Mucosa of stomach (tissue), 1 donor: ENCODE results near the gene ATG10.
"Not testable (repeated sequence)": the region's sequence is repeated elsewhere in the genome, so short reads cannot be mapped to it uniquely, and the experiment has no call there.

ENCODE experiments used
- H3K27me3 ChIP-seq: one replicate; pipeline ENCODE4 v1.7.0; 2013; ENCODE audit warnings: mild to moderate bottlenecking, low read length; ENCODE audit not compliant: control insufficient read depth, insufficient read depth
- H3K36me3 ChIP-seq: one replicate; pipeline ENCODE4 v1.7.0; 2013; ENCODE audit warnings: low read length; ENCODE audit not compliant: control insufficient read depth, insufficient read depth
- H3K4me1 ChIP-seq: one replicate; pipeline ENCODE4 v1.7.0; 2013; ENCODE audit warnings: mild to moderate bottlenecking, low read length; ENCODE audit not compliant: control insufficient read depth, insufficient read depth
- H3K4me3 ChIP-seq: one replicate; pipeline ENCODE4 v1.7.0; 2013; ENCODE audit warnings: low read length
- H3K9ac ChIP-seq: one replicate; pipeline ENCODE4 v1.7.0; 2013; ENCODE audit warnings: mild to moderate bottlenecking, low read length, moderate library complexity
- H3K9me3 ChIP-seq: one replicate; pipeline ENCODE4 v1.7.0; 2013; ENCODE audit warnings: mild to moderate bottlenecking, low read length, moderate library complexity; ENCODE audit not compliant: control insufficient read depth
- donor health status: Pancreatic carcinoma.

ATG10 gene

DNA sequence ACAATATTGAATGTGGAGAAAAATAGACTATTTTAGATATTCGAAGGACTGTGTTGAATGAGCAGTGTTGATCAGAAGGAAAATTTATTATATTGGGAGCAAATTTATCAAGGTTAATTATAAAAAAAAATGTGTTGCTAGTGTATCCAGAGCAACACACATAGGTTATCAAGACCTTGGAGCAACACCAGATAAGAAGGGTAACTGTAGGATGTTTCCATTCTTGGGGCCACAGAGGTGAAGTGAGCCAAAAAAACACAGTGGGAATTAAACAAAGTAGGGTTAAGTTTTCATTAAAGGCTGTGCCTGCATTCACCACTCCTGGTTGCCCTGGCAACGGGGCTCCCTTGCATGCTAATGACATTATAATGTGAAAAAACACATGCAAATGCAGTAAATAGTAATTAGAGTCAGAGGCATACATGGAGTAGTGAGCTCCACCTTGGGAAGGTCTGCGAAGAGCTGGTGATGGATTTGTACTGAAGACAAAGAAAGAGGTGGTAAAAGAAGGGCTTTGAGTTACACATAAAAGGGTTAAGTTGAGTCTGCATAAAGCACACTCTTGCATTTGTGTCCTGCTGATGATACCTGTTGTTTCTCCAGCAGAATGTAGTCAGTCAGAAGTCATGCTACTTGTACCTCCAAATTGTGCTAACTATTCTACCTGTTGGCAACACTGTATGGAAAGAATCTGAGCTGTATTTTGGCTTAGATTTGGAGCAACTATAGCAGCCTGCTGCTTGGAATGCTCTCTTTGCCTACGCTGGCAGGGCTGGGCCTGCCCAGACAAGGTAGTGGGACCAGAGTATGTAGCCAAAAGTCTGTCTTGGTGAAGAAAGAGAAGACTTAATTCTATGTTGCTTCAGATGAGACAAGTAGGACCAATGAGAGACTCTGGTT, 59.6 kb downstream of the ATG10 start:
- no peaks in the 10 kb centered on the region for H3K36me3 ChIP-seq
- no peaks in the 10 kb centered on the region for H3K9me3 ChIP-seq
- no peaks in the 10 kb centered on the region for H3K4me1 ChIP-seq

DNA sequence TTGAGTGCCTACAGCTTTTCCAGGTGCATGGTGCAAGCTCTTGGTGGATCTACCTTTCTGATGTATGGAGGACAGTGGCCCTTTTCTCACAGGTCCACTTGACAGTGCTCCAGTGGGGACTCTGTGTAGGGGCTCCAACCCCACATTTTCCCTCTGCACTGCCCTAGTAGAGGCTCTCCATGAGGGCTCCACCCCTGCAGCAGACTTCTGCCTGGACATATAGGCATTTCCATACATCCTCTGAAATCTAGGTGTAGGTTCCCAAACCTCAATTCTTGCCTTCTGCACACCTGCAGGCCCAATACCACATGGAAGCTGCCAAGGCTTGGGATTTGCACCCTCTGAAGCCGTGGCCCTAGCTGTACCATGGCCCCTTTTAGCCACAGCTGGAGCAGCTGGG, 71.1 kb downstream of the ATG10 start:
- H3K4me1 ChIP-seq, H3K36me3 ChIP-seq, H3K27me3 ChIP-seq, H3K9me3 ChIP-seq, H3K4me3 ChIP-seq, H3K9ac ChIP-seq: not testable (repeated sequence)

More for the DNA sequence above, 59.6 kb downstream of the ATG10 start:
- Histone ChIP-seq H3K4me3 (no peak overlapping the region), H3K9ac (no peak overlapping the region), H3K27me3 (no peaks in the 10 kb centered on the region)

DNA sequence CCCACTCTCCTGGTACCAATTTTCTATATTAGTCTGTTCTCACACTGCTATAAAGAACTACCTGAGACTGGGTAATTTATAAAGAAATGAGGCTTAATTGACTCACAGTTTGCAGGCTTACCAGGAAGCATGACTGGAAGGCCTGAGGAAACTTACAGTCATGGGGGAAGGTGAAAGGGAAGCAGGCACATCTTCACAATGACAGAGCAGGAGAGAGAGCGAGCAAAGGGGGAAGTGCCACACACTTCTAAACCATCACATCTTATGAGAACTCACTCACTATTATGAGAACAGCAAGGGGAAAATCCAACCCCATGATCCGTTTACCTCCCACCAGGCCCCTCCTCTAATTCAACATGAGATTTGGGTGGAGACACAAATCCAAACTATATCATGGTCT, 72.2 kb downstream of the ATG10 start:
- Histone ChIP-seq H3K4me3 (no peak overlapping the region), H3K9ac (no peak overlapping the region), H3K36me3 (no peaks in the 10 kb centered on the region)

GRCh38 chr5:82045554-82046275, 73.9 kb downstream of the ATG10 start:
- no peak overlapping the region for H3K9ac ChIP-seq
- no peaks in the 10 kb centered on the region for H3K36me3 ChIP-seq
- H3K9me3 ChIP-seq, result no peaks in the 10 kb centered on the region
- no peaks in the 10 kb centered on the region for H3K4me1 ChIP-seq
- no peaks in the 10 kb centered on the region for H3K27me3 ChIP-seq
- no peak overlapping the region for H3K4me3 ChIP-seq

More for the DNA sequence above, 72.2 kb downstream of the ATG10 start:
- no peaks in the 10 kb centered on the region for H3K27me3 ChIP-seq
- H3K4me1 ChIP-seq, result no peaks in the 10 kb centered on the region
- H3K9me3 ChIP-seq, result no peaks in the 10 kb centered on the region

DNA sequence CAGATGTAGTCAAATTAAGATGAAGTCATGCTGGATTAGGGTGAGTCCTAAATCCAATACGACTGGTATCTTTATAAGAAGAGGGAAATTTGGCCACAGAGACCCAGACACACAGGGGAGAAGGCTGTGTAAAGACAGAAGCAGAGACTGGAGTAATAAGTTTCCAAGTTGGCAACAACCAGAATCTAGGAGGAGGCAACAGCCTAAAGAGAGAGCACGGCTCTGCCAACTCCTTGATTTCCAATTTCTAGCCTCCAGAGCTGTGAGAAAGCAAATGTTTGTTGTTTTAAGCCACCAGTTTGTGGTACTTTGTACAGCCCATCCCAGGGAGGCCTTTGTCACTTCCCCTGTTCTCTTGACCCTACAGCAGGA, 74.4 kb downstream of the ATG10 start:
- Histone ChIP-seq H3K4me1 (no peaks in the 10 kb centered on the region), H3K9ac (no peak overlapping the region), H3K27me3 (no peaks in the 10 kb centered on the region), H3K4me3 (no peak overlapping the region), H3K36me3 (no peaks in the 10 kb centered on the region), H3K9me3 (no peaks in the 10 kb centered on the region)

GRCh38 chr5:82050955-82051354, 79.1 kb downstream of the ATG10 start:
- Histone ChIP-seq H3K4me1 (no peaks in the 10 kb centered on the region), H3K9me3 (no peaks in the 10 kb centered on the region), H3K27me3 (no peaks in the 10 kb centered on the region), H3K9ac (no peak overlapping the region), H3K4me3 (no peak overlapping the region), H3K36me3 (no peaks in the 10 kb centered on the region)

GRCh38 chr5:82054004-82054710, 82.3 kb downstream of the ATG10 start:
- H3K4me3 ChIP-seq, result no peak overlapping the region
- no peaks in the 10 kb centered on the region for H3K27me3 ChIP-seq
- no peak overlapping the region for H3K9ac ChIP-seq
- H3K36me3 ChIP-seq, result no peaks in the 10 kb centered on the region
- H3K4me1 ChIP-seq, result no peaks in the 10 kb centered on the region
- H3K9me3 ChIP-seq, result no peaks in the 10 kb centered on the region

DNA sequence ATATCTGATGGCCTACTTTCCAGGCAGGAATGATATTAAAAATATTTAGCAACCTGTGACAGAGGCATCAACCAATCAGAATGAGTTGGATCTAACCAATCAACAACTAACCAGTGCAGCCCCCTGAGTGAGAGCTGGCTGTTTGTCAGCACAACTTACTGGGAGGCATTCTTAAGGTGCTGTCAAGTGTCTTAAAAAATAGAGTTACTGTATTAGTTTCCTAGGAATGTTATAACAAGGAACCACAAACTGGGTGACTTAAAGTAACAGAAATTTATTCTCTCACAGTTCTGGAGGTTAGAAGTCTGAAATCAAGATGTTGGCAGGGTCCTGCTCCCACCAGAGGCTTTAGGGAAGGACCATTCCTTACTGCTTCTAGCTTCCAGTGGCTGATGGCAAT, 85.2 kb downstream of the ATG10 start:
- H3K4me1 ChIP-seq, result no peaks in the 10 kb centered on the region
- no peaks in the 10 kb centered on the region for H3K36me3 ChIP-seq
- no peak overlapping the region for H3K4me3 ChIP-seq
- no peaks in the 10 kb centered on the region for H3K27me3 ChIP-seq
- H3K9ac ChIP-seq, result no peak overlapping the region
- no peaks in the 10 kb centered on the region for H3K9me3 ChIP-seq

GRCh38 chr5:82058710-82059109, 86.9 kb downstream of the ATG10 start:
- no peaks in the 10 kb centered on the region for H3K9me3 ChIP-seq
- H3K27me3 ChIP-seq, result no peaks in the 10 kb centered on the region
- no peaks in the 10 kb centered on the region for H3K36me3 ChIP-seq
- H3K4me3 ChIP-seq, result no peak overlapping the region
- no peaks in the 10 kb centered on the region for H3K4me1 ChIP-seq
- H3K9ac ChIP-seq, result no peak overlapping the region

- Histone ChIP-seq H3K4me1 (no peaks in the 10 kb centered on the region), H3K9me3 (no peaks in the 10 kb centered on the region), H3K9ac (no peak overlapping the region), H3K27me3 (no peaks in the 10 kb centered on the region), H3K4me3 (no peak overlapping the region), H3K36me3 (no peaks in the 10 kb centered on the region)
Measured at GRCh38 chr5:82066791-82067190, 95.0 kb downstream of the ATG10 start.

GRCh38 chr5:82068042-82068441, 96.2 kb downstream of the ATG10 start:
- H3K4me3 ChIP-seq, H3K9ac ChIP-seq, H3K9me3 ChIP-seq, H3K4me1 ChIP-seq, H3K27me3 ChIP-seq, H3K36me3 ChIP-seq: not testable (repeated sequence)

GRCh38 chr5:82068723-82069122, 96.9 kb downstream of the ATG10 start:
- Histone ChIP-seq H3K9me3 (no peaks in the 10 kb centered on the region), H3K4me1 (no peaks in the 10 kb centered on the region), H3K9ac (no peak overlapping the region), H3K36me3 (no peaks in the 10 kb centered on the region), H3K4me3 (no peak overlapping the region), H3K27me3 (no peaks in the 10 kb centered on the region)
